Nephron progenitor cell (in vitro differentiated cells): ENCODE data around the gene RP2.

Source experiments
- DNase-seq: peaks from one replicate; pipeline ENCODE4 v3.0.0; 2021
- H3K27ac Mint-ChIP-seq: 2 replicates; pipeline ENCODE4 v1.8.0; 2021; ENCODE audit warnings: mild to moderate bottlenecking, moderate library complexity, mixed read lengths
- H3K27me3 Mint-ChIP-seq: 2 replicates; pipeline ENCODE4 v1.8.0; 2021; ENCODE audit warnings: mild to moderate bottlenecking, low read depth, mixed read lengths; ENCODE audit not compliant: poor library complexity
- H3K36me3 Mint-ChIP-seq: 2 replicates; pipeline ENCODE4 v1.8.0; 2021; ENCODE audit warnings: low read depth, mixed read lengths
- H3K4me1 Mint-ChIP-seq: 2 replicates; pipeline ENCODE4 v1.8.0; 2021; ENCODE audit warnings: mixed read lengths
- H3K4me3 Mint-ChIP-seq: 2 replicates; pipeline ENCODE4 v1.8.0; 2021; ENCODE audit warnings: mild to moderate bottlenecking, moderate library complexity, mixed read lengths
- H3K9me3 Mint-ChIP-seq: 2 replicates; pipeline ENCODE4 v1.8.0; 2021; ENCODE audit warnings: mild to moderate bottlenecking, moderate library complexity, mixed read lengths
- TF ChIP-seq, protein P1 (sequence below): fragments of 200-600 bp; sonication (generic); IDR thresholded peaks from 2 replicates; pipeline ENCODE4 v1.5.0; 2021; ENCODE audit warnings: antibody characterized with exemption

The RP2 gene

DNA sequence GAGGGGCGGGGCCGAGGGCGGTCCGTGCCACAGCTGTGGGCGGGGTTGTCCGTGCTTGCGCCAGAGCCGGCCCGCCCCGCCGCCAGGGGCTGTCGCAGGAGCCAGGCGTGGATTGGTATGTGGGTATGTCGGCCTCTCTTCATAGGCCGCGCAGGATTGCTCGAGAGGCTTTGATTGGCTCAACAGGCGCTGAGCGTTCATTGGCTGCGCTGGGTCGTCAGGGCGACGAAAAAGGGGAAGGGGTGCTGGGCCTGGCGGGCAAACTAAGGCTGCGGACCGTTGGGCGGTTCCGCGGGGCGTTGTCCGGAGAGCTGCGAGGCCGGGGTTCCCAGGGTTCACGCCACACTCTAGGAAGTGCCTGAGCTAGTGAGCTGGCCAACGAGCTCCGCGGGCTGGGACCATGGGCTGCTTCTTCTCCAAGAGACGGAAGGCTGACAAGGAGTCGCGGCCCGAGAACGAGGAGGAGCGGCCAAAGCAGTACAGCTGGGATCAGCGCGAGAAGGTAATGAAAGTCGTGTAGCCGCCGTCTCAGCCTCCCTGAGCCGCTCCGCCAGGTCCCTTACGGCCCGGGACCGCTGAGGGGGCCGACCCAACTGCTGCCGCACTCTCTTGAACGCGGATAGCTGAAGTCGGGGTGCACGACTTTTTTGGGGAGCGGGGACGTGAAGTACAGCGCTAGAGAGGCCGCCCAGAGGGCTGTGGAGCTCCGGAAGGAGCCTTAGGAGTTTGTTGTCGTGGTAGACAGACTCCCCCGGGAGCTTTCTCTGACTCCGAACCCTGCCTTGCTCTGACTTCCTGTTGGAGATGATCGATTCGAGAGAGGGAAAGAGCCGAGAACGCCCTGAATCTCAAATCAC is at the start of gene RP2:
TSS of gene RP2 (plus strand) at position 343 of the 857 bp plus-strand sequence. CDS start at position 401, 58 bp downstream.
- Mint-ChIP-seq H3K27me3 (peaks cover 6% of the 10 kb centered on the region), H3K4me3 (peak within 1 kb of the TSS; percentile 98), H3K4me1 (peaks cover 4% of the 10 kb centered on the region), H3K36me3 (no peaks in the 10 kb centered on the region), H3K9me3 (peaks cover 26% of the 10 kb centered on the region), H3K27ac (peak within 1 kb of the TSS; percentile 99)
- DNase-seq, result peak; percentile 92
- TF ChIP-seq, protein P1, sequence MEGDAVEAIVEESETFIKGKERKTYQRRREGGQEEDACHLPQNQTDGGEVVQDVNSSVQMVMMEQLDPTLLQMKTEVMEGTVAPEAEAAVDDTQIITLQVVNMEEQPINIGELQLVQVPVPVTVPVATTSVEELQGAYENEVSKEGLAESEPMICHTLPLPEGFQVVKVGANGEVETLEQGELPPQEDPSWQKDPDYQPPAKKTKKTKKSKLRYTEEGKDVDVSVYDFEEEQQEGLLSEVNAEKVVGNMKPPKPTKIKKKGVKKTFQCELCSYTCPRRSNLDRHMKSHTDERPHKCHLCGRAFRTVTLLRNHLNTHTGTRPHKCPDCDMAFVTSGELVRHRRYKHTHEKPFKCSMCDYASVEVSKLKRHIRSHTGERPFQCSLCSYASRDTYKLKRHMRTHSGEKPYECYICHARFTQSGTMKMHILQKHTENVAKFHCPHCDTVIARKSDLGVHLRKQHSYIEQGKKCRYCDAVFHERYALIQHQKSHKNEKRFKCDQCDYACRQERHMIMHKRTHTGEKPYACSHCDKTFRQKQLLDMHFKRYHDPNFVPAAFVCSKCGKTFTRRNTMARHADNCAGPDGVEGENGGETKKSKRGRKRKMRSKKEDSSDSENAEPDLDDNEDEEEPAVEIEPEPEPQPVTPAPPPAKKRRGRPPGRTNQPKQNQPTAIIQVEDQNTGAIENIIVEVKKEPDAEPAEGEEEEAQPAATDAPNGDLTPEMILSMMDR, result no peak

DNA sequence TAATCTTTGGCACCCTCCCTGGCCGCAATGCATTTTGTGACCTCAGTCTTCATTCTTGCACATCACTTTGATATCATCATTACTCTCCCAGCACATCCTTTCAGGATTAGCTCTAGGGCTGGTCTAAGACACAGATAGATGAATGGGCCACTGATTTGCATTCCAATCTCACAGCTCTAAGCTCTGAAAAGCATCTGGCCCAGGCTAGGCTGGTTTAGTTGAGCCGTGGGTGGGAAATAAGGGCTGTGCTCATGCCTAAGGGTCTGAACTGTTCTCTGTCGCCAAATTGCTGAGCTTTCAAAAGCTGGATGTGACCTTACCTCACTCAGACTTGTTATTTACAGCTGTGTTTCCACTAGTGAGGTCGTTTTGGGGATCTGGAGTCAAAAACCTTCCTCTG is 47.9 kb upstream of the RP2 start:
- DNase-seq, result no peak

DNA sequence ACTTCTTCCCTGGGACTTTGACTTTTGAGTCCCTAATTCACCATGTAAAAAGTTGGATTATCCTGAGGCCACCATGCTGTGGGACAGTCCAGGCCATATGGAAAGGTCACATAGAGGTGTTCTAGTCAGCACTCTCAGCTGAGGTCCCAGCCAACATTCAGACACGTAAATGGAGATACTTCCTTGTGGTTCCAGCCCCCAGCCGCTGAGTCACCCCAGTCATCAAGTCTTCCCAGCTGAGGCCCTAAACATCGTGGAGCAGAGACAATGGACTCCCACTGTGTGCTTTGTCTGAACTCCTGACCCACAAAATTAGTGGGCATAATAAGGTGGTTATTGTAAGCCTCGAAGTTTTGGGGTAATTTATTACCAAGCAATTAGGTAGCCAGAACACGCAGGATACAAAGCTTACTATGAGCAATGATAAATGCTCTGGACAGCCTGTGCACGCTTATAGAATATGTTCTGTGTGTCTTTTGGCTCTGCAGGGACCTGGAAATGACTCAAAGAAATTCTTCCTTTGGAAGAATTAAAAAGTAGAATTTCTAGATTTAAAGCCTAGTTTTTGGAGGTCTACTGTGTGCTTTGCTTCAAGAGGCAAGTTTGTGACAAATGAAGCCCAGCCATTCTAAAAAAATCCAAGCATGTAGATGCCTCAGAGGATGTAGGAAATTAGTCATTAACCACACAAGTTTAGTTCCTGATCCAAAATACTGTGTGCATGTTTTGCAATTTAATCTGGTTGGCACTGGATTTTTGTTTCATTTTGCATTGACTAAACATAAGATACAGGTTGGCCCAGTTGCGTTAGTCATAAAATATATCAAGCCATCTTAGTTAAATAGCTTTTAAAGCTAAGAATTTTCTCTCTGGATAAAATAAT is 44.7 kb upstream of the RP2 start:
- Mint-ChIP-seq H3K36me3 (no peaks in the 10 kb centered on the region), H3K27me3 (peaks cover 3% of the 10 kb centered on the region), H3K27ac (no peak overlapping the region), H3K4me3 (no peak overlapping the region), H3K4me1 (no peaks in the 10 kb centered on the region), H3K9me3 (peaks cover 50% of the 10 kb centered on the region)
- DNase-seq, result no peak
- TF ChIP-seq, protein P1, result no peak

More for the DNA sequence above, 47.9 kb upstream of the RP2 start:
- H3K9me3 Mint-ChIP-seq, result peaks cover 52% of the 10 kb centered on the region
- H3K27me3 Mint-ChIP-seq, result peaks cover 3% of the 10 kb centered on the region
- no peaks in the 10 kb centered on the region for H3K4me1 Mint-ChIP-seq
- no peaks in the 10 kb centered on the region for H3K36me3 Mint-ChIP-seq
- H3K4me3 Mint-ChIP-seq, result no peak overlapping the region
- TF ChIP-seq, protein P1, result no peak
- no peak overlapping the region for H3K27ac Mint-ChIP-seq

DNA sequence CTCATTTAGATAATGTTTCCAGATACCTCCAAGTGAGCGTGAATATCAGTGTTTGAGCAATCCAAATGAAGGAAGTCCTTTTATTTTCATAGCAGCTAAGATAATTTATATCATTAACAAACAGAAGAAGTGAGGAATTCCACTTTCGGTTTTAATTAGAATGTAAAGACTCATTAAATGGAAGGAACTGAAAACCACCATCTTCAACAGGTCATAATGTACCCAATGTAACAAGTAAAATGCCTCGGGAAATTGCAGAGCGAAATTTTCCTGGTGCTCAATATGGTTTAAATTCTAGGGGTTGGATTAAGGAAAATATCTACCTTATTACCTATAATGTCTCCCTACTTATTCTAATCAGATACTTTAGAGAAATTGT is 44.0 kb upstream of the RP2 start:
- DNase-seq, result no peak
- H3K4me3 Mint-ChIP-seq, result no peak overlapping the region
- H3K36me3 Mint-ChIP-seq, result no peaks in the 10 kb centered on the region
- no peak overlapping the region for H3K27ac Mint-ChIP-seq
- H3K4me1 Mint-ChIP-seq, result no peaks in the 10 kb centered on the region
- H3K27me3 Mint-ChIP-seq, result peaks cover 3% of the 10 kb centered on the region
- peaks cover 47% of the 10 kb centered on the region for H3K9me3 Mint-ChIP-seq
- TF ChIP-seq, protein P1, result no peak

DNA sequence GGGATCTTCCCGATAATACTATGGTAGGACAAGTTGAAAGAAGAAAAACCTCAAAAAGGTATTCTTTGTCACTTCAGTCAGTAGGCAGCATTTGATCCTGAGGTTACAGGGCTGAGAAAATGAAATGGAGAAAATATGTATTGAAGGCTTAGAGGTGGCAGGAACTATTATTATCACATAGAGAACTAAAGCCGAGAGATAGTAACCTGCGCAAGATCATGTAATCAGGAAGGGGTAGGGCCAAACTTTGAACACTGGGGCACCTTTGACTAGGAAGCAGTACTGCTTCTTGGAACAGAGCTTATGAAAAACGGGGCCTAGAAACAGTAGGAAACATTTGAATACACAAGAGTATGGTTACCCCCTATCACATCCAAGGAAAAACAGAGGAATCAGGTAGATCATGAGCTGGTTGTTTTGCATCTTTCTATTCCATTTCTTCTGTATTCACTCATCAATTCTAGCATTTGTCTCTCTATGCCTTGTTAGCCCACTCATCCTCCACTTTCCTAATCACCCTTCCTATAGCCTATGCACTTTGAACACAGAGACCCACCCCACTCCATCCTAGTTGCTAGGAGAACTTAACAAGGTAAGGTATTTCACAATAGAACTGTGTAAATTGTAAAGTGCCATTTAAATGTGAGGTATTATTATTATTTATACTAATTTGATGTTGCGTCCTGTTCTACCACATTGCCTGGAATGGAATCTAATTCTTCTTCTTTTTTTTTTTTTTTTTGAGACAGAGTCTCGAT is 43.3 kb upstream of the RP2 start:
- H3K4me1 Mint-ChIP-seq, result no peaks in the 10 kb centered on the region
- no peak overlapping the region for H3K27ac Mint-ChIP-seq
- no peak overlapping the region for H3K4me3 Mint-ChIP-seq
- no peak for DNase-seq
- peaks cover 3% of the 10 kb centered on the region for H3K27me3 Mint-ChIP-seq
- TF ChIP-seq, protein P1, result no peak
- no peaks in the 10 kb centered on the region for H3K36me3 Mint-ChIP-seq
- H3K9me3 Mint-ChIP-seq, result peaks cover 41% of the 10 kb centered on the region
